GM18502 (cell line): ENCODE measurements around the gene CALM1.

Experiments used
- ATAC-seq: cut with Tn5 transposase; IDR thresholded peaks from one replicate; pipeline ENCODE4 v1.9.1; 2021; ENCODE audit warnings: mild to moderate bottlenecking; ENCODE audit not compliant: unreplicated experiment, poor library complexity

CALM1 gene

GRCh38 chr14:90457186-90457585 lies 60.4 kb downstream of the CALM1 start:
- ATAC-seq: no peak
